Glomerular visceral epithelial cell (primary cell): Measurements from ENCODE around the gene AGAP1.
A peak's percentile ranks its signal among the peaks of the same experiment; 100 is the strongest.

Experiments used
- DNase-seq: peaks from one replicate; pipeline ENCODE4 v3.0.0-alpha.2; 2016; ENCODE audit errors: extremely low spot score

The AGAP1 gene

GRCh38 chr2:235917506-235917905, 423.7 kb downstream of the AGAP1 start:
- DNase-seq, result no peak

DNA sequence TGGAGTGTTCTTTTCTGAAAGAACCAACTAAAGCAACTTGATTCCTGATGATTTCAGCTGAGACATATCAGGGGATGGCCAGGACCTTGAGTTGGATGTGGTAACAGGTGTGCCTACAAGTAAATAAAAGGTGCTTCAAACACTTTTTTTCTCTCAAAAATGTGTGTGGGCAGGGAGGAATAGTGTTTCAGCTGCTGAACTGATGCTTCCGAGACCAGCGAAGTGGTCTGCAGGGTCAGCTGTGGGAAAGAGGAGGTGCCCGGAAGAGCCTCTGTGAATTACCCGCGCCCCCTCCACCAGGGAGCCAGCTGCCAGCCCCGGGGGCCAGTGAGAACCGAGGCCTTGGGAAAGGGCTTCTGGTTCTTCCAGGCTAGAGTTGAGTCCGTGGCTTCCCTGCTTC, 425.0 kb downstream of the AGAP1 start:
- DNase-seq, result no peak

DNA sequence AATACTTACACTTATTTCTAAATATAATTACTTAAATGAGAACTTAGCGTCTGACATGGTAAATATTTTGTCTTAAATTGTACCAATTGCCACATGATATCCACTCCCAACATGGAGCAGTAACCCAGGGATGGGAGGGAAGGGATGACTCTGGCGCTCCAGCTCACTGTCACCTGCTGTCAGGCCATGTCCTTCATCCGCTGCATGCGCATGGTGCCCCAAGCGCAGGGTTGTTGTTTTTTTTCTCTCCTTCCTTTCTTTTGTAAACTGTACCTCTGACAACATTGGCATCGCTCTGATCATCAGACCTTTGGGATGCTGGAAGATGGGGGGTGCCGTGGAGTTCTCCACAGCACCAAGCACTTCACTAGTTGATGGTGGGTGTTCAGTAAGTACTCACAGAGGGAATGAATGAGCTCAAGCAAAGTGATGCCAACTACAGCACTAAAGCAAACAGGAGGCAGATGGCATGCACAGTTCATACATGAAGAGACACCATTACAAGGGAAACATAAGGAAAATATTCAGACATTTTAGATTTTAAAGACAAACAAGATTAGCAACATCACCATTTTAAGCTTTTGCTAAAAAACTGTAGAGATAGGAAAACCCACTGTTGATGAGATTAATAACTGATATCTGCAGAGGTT, 426.5 kb downstream of the AGAP1 start:
- DNase-seq, result no peak

DNA sequence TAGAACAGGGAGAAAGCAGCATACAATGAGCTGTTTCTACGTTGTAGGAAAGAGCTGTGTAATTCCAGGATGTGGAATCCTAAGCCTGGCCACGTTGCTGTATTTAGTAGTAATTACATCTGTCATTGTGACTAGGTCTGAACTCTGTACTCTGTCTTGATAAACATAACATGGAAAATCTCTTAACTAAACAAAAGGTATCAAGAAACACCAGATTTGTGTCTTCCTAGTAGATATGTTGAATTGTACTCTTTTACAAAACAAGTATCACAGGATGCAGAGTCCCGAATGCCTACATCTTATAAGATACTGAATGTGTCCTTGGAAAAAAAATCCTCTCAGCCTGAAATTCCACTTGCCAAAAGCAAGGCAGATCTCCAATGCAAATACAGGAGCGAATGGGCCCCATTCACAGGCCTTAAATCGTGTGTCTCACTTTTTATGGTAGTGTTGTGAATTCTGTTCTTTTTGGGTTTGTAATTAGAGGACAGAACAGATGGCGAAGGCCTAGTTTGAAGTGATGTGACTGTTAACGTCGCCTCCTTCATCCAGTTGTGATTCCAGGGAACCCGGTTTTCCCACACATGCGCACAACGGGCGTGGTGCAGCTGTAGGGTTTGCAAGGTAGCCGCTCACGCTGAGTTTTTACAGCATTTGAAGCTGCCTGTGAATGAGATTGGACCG, 427.8 kb downstream of the AGAP1 start:
- no peak for DNase-seq

DNA sequence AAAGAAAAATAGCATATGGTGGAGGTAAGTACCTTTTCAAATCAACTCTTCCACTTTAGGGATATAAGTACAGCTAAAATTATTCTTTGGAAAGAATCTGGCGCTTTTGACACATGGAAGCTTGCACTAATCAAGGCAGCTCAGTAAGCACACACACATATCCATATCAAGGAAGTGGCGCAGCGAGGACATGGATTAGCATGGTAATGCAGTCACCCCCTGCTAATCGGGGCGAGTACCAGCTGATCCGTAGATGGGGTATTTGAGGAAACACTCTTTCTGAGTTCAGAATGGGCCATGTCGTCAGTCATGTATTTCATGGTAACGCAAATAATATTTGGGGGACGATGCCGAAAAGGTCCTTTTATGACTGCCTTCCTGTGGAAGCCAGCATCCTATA, 429.0 kb downstream of the AGAP1 start:
- DNase-seq, result no peak

DNA sequence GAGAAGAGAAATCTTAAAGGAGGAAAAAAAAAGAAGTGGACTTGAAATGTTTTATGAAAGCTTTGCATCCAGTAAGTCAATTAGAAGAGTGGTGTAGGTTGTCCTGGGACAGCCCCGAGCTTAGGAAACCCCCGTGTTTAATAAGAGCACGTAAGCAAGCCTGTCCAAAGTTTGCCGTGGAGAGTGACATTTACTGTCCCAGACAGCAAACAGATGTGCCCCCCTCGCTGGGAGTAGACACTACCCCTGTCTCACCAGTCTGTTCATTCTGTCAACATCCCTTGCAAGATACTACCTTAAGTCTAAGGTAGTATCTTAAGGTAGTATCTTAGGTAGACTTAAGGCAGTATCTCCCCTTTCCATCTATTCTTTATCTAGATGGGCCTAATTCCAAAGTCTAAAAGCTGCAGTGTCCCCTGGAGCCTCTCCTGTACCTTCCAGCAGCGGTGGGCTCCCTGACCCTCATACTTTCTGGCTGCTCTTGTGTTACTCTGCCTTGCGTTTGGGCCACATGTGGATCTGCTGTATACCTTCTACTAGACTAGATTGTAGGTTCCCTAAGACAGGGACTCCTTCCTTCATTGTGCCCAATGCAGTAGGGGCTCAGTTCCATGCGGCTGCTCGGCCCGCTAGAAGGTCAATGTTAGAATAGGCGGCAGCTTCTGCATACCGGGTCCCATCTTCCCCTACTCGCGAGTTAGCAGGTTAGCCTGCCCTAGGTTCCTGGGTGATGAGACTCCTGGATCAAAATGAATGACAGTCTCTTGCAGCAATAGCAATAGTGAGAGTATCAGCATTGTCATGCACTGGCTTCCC, 430.2 kb downstream of the AGAP1 start:
- DNase-seq, result no peak

DNA sequence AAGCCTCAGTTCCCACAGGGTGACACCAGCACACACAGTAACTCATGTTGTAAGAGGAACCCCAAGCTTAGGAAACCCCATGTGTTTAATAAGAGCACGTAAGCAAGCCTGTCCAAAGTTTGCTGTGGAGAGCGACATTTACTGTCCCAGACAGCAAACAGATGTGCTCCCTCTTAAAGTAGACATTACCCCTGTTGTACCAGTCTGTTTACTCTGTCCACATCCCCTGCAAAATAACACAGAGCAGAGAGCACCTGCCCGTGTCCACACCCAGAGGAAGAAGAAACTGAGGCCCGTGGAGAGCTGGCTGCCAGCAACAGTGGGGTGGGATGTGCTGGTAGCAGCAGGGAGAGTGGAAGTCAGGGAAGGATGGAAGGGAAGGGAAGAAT, 430.8 kb downstream of the AGAP1 start:
- no peak for DNase-seq

DNA sequence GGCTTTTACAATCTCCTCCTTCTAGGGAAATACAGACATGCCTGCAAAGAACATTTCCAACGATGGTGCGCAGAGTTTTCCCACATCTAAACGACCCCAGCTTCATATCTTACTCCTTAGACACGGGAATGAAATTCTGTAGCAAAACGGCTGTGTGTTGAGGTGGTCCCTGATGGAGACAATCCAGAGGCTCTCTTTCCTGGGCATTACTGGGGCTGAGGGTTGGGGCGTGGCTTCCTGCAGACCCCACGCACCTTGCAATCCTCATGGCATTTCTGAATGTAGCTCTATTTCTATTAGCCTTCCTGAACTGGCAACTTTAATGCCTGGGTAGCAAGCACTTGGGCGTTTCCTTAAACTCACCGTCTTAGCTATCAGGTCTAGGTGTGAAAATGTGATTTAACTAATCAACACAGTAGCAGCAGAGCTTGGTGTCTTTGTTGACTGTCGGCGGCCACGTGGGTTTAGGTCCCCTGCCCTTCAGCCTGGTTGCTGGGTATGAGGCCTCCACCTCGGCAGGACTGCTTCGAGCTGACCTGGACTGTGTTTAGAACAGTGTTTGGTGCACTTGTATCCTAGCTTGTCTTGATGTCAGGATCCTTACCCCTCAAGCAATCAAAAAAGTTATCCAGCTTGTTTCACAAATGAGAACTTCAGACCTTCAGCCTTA, 431.5 kb downstream of the AGAP1 start:
- no peak for DNase-seq

DNA sequence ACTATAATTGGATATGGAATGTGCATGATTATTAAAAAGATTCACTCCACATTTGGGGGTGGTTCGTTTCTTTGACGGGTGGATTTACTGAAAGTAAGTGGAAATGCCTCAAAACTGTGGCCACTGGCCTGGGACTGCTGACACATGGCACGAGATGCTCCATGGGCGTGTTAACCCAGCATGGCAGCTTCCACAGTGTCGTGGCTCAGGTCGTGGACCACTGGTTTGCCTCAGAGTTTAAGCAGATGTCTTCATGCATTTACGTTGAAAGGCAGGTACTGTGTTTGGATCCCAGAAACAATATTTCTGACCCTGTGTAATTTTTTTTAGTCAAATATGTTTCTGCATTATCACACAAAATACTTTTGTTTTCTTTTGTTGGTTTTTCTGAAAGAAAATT, 432.4 kb downstream of the AGAP1 start:
- DNase-seq, result no peak

DNA sequence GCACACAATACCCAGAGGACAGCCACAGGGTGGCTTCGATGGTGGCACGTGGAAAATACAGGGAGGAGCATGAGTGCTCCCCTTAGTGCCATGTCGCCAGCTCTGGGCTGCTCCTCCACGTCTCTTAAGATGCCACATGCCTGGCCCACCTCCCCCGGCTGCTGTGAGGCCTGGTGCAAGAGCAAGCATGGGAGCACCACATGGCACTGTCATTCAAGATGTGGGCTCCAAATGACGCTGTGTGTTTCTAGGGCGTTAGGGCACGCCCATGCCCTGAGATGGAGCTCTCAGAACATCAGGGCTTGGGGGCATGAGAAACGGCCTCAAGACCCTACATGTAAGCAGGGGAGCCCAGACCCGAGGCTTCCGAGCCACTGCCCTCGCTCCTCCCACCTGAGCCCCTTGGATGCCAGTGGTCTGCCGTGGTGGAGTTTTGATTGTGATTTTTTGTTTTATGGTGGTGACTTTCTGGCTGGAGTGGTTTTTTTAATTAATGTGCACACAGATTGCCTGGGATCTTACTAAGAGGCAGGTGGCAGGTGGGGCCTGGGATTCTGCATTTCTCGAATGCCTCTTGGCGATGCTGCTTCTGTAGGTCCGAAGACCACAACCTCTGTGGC, 435.0 kb downstream of the AGAP1 start:
- no peak for DNase-seq

DNA sequence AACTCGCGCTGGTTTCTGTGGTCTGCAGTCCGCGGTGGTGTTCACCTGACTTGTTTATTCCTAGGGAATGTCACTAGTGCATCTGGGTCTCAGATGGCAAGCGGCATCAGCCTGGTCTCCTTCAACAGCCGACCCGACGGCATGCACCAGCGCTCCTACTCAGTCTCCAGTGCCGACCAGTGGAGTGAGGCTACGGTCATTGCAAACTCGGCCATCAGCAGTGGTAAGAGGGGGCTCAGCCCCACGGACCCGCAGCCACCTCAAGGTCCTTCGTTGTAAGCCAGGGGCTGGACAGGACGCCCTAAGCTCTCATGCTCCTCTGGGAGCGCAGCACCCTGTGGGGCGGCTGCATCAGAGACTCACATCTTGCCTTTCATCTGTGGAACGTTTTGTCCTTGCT, 436.9 kb downstream of the AGAP1 start:
- no peak for DNase-seq

DNA sequence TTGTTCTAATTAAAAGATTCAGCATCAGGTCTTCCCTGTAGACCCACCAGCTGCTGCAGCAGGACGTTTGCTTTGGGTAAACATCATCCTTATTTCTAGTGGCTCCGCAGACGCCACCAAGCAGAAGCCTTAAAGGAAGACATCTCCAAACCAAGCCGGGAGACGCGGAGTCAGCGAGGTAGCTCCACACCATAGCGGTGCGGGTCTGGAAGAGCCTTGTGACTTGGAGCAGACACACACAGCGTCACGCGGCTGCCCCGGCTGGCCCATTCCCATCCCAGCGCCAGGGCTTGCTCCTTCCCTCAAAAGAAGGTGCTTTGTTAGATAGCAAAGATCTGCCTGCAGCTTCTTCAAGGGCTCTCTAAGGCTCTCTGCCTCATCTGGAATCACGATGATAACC, 437.8 kb downstream of the AGAP1 start:
- DNase-seq, result no peak

GRCh38 chr2:235934059-235934773, 440.4 kb downstream of the AGAP1 start:
- DNase-seq, result no peak

DNA sequence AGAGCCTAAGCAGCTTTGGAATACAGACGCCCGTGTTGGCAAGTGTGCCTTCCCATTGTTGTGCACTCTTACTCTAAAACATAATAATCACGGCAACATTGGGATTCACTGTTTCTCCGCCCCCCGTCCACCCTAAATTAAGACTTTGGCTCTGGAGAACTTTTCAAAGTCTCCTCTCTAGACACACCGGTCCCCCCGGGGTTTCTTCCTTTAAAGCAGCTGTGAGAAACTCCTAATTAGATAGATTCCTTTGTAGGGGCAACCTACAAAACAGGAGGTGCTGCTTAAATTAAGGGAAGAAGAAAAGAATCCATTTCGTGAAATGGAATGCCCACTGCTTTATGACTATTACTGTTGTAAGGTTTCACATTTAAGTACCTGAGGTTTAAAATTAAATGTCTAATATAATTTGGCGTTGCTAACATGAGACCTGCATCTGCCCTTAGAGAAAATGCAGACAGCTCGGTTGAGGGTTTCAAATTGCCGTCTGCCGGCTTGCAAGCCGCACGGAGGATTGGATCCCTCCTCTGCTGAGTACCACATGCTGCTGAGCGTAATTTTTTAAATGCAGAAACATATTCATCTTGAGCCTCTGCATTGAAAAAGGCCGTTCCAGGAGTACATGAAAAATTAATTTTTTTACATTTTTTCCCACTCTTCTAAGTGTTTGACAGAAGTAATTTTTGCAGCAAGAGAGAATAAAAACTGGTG, 441.1 kb downstream of the AGAP1 start:
- no peak for DNase-seq

GRCh38 chr2:235935773-235936172, 441.9 kb downstream of the AGAP1 start:
- no peak for DNase-seq

- DNase-seq, result no peak
Observed at GRCh38 chr2:235936493-235936892, 442.6 kb downstream of the AGAP1 start.

DNA sequence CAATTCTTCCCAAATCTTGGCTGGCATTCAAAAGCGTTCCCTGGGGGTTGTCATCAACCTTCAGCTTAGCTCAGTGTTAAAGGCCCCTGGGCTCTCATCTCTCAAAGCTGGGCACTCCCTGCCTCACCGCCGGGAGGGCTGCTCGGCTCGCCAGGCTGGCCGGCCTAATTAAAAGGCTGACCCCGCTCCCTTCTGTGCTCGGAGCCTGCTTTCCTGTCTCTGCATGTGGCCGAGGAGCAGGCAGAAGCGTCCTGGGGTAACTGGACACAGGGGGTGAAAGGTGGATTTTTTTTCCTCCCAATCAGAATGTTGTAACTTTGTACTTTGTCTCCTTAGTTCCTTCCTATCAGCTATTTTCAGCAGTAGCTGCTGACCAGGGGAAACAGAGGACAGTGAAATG, 443.2 kb downstream of the AGAP1 start:
- DNase-seq, result no peak

GRCh38 chr2:235937526-235937925, 443.7 kb downstream of the AGAP1 start:
- DNase-seq, result no peak

GRCh38 chr2:235937936-235938335, 444.1 kb downstream of the AGAP1 start:
- DNase-seq, result no peak

DNA sequence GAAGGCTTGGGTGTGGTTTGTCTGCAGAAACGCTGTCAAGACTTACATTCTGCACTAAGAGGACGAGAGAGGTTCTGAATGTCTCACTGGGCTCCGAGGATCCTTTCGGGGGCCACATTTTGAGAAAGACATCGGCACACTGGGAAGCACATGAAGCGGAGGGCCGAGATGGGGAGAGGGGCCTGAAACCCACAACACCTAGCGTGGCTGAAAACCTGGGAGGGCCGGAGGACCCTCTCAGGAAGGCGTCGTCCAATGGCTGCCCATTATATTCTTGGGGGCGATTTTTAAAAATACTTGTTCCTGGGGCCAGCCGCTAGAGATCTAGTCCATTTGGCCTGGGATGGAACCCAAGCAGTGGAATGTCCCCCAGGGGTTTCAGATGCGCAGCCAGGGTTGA, 444.8 kb downstream of the AGAP1 start:
- DNase-seq, result no peak

- DNase-seq, result peak; percentile 7
Observed at GRCh38 chr2:235939471-235939870, 445.6 kb downstream of the AGAP1 start.
